Measurements from ENCODE around the gene TSPAN2.

TSPAN2 gene

GRCh38 chr1:115118611-115119010 is 29.3 kb upstream of the TSPAN2 start:
- Histone ChIP-seq H2AFZ (ENCODE audit: low read depth) (no peak overlapping the region), H3K36me3 (ENCODE audit: insufficient read depth) (no peaks in the 10 kb centered on the region), H3K4me1 (ENCODE audit: low read depth, poor library complexity, severe bottlenecking) (no peaks in the 10 kb centered on the region), H4K20me1 (ENCODE audit: insufficient read depth) (no peaks in the 10 kb centered on the region), H3K27me3 (ENCODE audit: insufficient read depth, low read depth) (no peaks in the 10 kb centered on the region), H3K9ac (no peak overlapping the region), H3K4me3 (IDR thresholded peaks at IDR 0.05; ENCODE audit: insufficient read depth, low read depth, low read length) (no peak overlapping the region), H3K79me2 (ENCODE audit: insufficient read depth, low read depth) (no peaks in the 10 kb centered on the region), H3K27ac (no peak overlapping the region), H3K4me2 (no peak overlapping the region)
- TF ChIP-seq, protein P1, sequence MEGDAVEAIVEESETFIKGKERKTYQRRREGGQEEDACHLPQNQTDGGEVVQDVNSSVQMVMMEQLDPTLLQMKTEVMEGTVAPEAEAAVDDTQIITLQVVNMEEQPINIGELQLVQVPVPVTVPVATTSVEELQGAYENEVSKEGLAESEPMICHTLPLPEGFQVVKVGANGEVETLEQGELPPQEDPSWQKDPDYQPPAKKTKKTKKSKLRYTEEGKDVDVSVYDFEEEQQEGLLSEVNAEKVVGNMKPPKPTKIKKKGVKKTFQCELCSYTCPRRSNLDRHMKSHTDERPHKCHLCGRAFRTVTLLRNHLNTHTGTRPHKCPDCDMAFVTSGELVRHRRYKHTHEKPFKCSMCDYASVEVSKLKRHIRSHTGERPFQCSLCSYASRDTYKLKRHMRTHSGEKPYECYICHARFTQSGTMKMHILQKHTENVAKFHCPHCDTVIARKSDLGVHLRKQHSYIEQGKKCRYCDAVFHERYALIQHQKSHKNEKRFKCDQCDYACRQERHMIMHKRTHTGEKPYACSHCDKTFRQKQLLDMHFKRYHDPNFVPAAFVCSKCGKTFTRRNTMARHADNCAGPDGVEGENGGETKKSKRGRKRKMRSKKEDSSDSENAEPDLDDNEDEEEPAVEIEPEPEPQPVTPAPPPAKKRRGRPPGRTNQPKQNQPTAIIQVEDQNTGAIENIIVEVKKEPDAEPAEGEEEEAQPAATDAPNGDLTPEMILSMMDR (conservative IDR thresholded peaks at IDR 0.05; ENCODE audit: low read depth, low read length) = no peak

GRCh38 chr1:115118086-115118485 is 28.8 kb upstream of the TSPAN2 start:
- H3K27ac ChIP-seq = no peak overlapping the region
- no peaks in the 10 kb centered on the region for H3K4me1 ChIP-seq (ENCODE audit: low read depth, poor library complexity, severe bottlenecking)
- H2AFZ ChIP-seq (ENCODE audit: low read depth) = no peak overlapping the region
- no peaks in the 10 kb centered on the region for H3K79me2 ChIP-seq (ENCODE audit: insufficient read depth, low read depth)
- H3K4me3 ChIP-seq (IDR thresholded peaks at IDR 0.05; ENCODE audit: insufficient read depth, low read depth, low read length) = no peak overlapping the region
- H3K4me2 ChIP-seq = no peak overlapping the region
- TF ChIP-seq, protein P1 (conservative IDR thresholded peaks at IDR 0.05; ENCODE audit: low read depth, low read length) = no peak
- no peaks in the 10 kb centered on the region for H3K36me3 ChIP-seq (ENCODE audit: insufficient read depth)
- no peaks in the 10 kb centered on the region for H4K20me1 ChIP-seq (ENCODE audit: insufficient read depth)
- no peaks in the 10 kb centered on the region for H3K27me3 ChIP-seq (ENCODE audit: insufficient read depth, low read depth)
- H3K9ac ChIP-seq = no peak overlapping the region

DNA sequence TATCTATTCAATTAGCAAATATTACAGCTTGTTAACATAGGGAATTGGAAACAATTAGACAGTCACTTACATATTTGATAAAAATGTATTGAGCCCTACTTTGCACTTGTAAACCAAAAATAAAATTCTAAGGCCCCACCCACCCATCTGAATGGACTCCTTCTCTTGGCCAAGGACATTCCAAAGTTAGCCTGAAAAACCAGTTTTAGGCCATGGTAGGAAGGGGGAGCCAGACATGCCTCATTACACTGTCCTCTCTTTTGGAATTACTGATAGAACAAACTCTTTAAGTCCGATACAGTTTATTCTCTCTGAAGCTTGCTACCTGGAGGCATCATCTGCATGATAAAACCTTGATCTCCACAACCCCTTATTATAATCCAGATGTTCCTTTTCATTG is 28.0 kb upstream of the TSPAN2 start:
- Histone ChIP-seq H3K79me2 (ENCODE audit: insufficient read depth, low read depth) (no peaks in the 10 kb centered on the region), H4K20me1 (ENCODE audit: insufficient read depth) (no peaks in the 10 kb centered on the region), H3K4me1 (ENCODE audit: low read depth, poor library complexity, severe bottlenecking) (no peaks in the 10 kb centered on the region), H3K27me3 (ENCODE audit: insufficient read depth, low read depth) (no peaks in the 10 kb centered on the region), H3K9ac (no peak overlapping the region), H3K4me3 (IDR thresholded peaks at IDR 0.05; ENCODE audit: insufficient read depth, low read depth, low read length) (no peak overlapping the region), H3K36me3 (ENCODE audit: insufficient read depth) (no peaks in the 10 kb centered on the region), H3K4me2 (no peak overlapping the region), H2AFZ (ENCODE audit: low read depth) (no peak overlapping the region), H3K27ac (no peak overlapping the region)
- TF ChIP-seq, protein P1 (conservative IDR thresholded peaks at IDR 0.05; ENCODE audit: low read depth, low read length) = no peak

- no peaks in the 10 kb centered on the region for H3K79me2 ChIP-seq (ENCODE audit: insufficient read depth, low read depth)
- H3K4me3 ChIP-seq (IDR thresholded peaks at IDR 0.05; ENCODE audit: insufficient read depth, low read depth, low read length) = no peak overlapping the region
- H2AFZ ChIP-seq (ENCODE audit: low read depth) = no peak overlapping the region
- H3K4me2 ChIP-seq = no peak overlapping the region
- no peak overlapping the region for H3K27ac ChIP-seq
- no peaks in the 10 kb centered on the region for H3K27me3 ChIP-seq (ENCODE audit: insufficient read depth, low read depth)
- H3K9ac ChIP-seq = no peak overlapping the region
- no peaks in the 10 kb centered on the region for H3K4me1 ChIP-seq (ENCODE audit: low read depth, poor library complexity, severe bottlenecking)
- TF ChIP-seq, protein P1 (conservative IDR thresholded peaks at IDR 0.05; ENCODE audit: low read depth, low read length) = no peak
- no peaks in the 10 kb centered on the region for H3K36me3 ChIP-seq (ENCODE audit: insufficient read depth)
- no peaks in the 10 kb centered on the region for H4K20me1 ChIP-seq (ENCODE audit: insufficient read depth)
Measured at GRCh38 chr1:115116512-115116911, 27.2 kb upstream of the TSPAN2 start.

Data from KMS-11 (cell line).